Nucleus accumbens (tissue), 56 donors: ENCODE data around the gene KMT5B.
A peak's percentile ranks its signal among the peaks of the same experiment; 100 is the strongest.

Source experiments
- DNase-seq, 56 donors: peaks; one replicate each; lab custom pipeline; 2025; lab: John Stamatoyannopoulos, UW

The KMT5B gene

DNA sequence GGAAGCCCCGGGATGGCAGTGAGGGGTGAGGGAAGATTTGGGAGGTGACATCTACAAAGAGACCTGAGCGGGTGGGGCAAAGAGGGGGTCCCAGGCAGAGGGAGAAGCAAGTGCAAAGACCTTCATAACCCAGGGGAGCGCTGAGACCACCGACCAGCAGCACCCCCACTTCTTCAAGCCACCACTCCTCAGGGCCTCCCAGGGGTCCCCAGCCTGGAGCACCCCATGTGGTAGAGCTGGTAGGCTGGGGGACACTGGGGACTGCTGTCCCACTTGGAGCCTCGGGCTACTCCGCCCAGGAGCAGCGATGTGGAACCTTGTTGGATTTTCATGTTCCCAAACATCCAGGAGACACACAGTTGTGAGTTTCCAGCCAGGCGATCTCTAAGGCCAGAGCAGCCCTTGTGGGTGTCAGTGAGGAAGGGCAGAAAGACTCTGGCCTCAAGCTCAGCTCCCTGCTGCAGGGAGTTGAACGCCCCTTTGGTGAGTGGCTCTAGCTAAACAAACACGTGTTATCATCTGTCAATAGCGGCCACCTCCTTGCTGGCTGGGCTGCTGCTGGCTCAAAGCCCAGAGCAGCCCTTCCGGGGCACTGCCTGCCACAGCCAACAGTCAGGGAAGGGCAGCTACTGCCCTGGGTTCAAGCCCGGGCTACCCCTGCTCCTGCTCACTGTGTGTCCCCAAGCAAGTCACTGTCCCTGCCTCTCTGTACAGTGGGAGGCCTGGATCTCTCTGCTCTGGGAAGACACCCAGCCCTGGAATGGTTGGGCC is 66.2 kb downstream of the KMT5B start:
- DNase-seq, result peak in 15 of 56 donors; percentile 4 to 41 (median 22)

DNA sequence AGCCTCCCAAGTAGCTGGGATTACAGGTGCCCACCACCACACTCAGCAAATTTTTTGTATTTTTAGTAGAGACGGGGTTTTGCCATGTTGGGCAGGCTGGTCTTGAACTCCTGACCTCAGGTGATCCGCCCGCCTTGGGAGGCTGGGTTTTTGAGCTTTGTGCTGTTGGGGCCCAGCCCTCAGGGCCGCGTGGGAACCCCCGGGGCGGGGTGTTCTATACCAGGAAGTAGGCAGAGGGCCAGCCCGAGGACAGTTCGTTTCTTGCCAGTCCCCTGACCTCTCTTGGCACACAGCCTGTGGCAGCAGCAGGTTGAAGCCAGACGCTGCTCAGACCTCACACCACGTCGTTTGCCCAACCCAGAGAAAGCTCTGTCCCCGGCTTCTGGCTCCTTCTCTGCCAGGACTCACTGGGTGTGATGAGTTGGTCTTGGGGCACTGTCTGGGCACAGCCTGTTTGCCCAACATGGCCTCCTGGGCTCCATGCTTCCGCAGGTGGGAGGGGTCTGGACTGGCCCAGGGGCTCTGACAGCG is 67.0 kb downstream of the KMT5B start:
- DNase-seq, result peak in 18 of 56 donors; percentile 8 to 60 (median 29)

DNA sequence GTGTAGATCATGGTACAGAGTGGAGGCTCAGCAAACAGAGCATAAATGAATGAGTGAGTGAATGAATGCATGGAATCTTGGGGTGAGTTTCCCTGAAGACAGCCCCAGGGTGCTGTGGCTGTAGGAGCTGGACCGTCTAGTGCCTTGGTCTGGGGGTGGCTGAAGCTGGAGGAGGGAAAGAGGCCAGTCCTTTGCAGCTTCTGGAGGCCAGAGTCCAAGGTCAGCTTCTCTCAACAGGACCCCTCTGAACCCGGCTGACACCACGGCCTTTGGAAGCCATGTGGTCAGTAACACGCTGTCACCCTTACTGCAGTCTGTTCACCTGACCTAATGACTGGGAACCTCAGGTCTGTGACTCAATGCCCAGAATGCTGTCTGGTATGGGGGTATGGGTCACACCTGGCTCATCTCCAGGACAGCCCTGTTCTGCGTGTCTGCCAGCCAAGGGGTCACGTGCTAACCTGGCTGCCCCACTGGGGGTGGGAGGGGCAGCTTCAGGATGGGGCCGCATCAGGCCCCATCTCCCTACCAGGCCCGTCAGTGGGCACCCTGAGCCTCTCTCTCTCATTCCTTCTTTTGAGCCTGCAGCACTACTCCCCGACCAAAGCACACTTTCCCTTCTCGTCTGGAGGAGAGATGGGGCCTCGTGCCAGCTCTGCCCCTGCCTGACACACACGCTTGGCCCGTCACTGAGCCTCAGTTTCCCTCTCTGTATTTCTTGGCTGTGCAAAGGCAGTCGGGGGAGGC is 67.8 kb downstream of the KMT5B start:
- DNase-seq, result no peak

DNA sequence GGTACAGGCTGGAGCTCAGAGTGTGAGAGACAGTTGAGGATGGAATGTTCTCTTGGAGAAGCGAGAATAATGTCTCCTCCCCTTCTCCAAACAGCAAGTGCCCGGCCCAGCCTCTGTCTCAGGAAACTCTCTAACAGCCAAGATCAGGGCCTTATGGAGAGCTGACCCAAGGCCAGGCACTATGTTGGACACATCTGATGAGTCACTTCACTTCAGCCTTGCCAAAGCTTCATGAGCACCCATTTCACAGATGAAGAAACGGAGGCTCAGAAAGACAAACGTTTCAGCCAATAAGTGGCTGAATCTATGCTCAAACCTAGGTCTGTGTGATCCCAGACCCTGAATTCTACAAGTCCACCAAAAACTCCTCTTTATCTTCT is 69.8 kb downstream of the KMT5B start:
- DNase-seq, result no peak

DNA sequence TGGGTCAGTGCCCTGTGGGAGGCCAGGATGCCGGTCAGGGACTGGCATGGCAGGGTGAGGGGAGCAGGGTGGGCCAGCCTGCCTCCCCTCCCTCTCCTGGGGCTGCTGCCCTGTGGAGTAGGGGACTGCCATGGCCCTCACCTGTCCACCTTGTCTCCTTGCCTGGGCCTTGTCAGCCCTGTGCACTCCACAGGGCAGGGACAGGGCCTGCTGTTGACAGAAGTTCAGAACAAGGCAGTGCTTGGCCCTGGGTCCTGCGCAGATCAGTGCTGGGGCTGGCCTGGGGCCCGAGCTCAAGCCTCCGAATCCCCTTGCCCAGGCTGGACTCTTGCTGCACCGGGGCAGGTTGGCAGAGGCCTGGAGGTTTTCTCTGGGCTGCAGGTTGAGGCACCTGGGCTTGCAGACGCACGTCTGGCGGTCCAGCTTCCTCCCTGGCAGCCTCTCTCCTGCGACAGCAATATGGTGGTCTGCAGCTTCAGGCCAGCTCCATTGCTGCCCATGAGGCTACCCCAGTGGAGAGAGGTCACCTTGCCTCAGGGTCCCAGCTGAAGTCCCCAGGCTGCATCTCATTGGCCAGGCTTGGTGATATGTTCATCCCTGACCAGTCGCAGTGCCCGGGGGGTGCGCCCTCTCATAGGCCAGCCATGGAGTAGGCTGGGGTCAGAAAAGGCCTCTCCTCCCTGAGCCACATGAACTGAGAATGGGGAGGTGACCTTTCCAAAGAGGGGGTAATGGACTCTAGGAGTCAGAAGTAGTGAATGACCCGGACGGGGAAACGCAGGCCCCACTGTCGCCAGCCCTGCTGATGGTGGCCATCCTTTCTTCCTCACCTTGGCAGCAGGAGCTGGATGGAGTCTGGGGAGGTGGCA is 70.4 kb downstream of the KMT5B start:
- no peak for DNase-seq

DNA sequence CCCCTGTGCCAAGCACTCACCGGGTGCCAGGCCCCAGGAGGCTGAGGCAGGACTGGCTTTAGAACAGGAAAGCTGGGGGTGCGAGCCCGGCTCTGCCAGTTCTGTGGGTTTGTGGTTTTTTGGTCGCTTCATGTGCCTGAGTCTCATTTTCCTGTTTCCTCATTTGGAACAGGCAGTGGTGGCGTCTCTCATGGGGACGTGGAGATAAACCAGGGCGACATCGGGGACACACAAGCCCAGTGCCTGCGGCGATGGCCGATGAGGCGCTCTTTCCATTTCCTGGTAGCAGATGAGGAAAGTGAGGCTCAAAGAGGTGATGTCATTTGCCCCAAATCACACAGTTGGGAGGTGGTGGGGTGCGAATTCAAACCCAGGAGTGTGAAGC is 71.1 kb downstream of the KMT5B start:
- DNase-seq, result peak in 3 of 56 donors; percentile 11 to 45 (median 30)

DNA sequence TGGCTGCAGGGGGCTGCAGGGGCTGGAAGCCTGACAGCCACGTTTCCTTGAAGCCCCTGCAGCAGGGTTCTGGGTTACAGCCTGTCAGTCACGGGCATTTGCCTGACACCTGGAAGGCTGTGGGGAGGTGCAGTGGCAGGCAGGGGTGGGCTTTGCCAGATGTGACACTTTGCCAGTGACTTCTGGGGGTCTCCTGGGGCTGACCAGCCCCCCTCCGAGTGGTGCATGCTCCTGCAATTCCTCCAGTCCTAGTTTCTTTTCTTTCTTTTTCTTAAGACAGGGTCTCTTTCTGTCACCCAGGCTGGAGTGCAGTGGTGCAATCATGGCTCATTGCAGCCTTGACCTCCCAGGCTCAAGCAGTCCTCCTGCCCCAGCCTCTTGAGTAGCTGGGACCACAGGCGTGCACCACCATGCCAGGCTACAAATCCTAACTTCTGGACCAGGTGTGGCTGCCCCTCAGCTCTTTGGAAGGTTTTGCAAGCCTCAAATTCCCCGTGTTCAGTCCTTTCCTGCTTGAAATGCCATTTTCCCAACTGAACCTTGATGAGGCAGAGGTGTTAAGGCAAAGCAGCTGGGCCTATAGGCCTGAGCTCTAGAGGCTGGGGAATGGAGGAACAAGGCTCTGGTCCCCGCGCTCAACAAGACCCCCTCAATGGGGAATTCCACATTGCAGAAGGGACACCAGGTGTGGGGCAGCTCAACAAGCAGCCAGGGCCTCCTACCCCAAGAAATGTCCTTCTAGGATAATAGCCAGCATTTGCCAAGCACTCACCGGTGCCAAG is 71.7 kb downstream of the KMT5B start:
- DNase-seq, result no peak

DNA sequence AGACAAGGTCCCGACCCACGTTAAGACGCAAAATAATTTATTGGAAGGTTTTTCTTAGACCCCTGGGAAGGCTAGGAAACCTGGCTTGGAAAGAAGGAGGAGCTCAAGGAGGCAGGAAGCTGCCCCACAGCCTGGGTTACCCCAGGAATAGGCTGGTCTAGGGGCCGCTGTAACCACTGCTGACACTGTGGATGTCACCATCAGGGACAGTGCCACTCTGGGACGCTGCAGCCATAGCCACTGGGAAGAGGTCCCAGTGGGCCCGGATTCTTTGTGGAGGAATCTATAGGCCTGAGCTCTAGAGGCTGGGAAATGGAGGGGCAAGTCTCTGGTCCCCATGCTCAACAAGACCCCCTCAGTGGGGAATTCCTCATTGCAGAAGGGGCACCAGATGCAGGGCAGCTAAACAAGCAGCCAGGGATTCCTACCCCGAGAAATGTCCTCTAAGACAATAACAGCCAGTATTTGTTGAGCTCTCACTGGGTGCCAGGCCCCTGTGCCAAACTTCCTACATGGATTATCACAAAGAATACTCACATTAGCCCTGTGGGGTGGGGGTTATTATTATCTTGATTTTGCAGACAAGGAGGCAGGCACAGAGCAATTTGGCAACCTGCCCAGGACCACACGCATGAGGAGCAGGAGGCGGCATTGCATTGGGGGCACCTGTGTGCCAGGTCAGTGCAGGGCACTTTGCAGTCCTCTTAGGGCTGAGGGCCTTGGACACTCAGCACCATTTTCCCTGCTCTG is 72.4 kb downstream of the KMT5B start:
- DNase-seq, result peak in 21 of 56 donors; percentile 6 to 68 (median 48)

DNA sequence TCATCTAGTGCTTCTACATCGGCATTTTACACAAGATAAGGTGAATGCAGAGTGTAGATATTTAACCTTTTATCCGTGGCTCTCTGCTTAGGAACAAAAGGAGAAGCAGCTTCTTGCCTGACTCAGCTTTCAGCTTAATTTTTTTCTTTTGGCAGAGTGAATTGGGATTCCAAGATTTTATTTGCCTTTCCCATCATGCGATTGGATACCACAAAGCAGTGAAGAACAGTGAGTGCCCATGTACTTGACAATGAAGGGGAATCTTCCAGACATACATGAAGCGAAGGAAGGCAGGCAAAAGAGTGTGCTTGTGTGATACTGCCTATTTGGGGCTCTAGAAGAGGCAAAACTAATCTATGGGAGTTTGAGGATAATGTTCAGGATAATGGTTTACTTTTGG is 74.9 kb downstream of the KMT5B start:
- DNase-seq, result no peak

DNA sequence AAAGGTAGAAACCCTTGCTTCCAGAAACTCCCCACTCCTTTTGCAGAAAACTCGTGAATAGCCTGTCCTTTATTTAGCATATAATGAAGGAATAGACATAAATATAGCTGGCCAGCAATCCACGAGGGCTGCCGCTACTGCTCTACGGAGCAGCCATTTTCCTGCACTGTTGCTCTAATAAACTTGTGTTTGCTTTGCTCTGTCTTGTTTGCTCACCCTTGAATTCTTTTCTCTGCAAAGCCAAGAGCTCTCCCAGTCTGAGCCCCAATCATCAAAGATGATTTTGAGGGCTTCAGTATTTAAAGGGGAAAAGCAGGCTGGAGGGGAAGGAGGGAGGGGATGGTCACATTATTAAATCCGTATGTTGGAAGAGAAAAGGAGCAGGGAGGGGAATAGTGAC is 75.3 kb downstream of the KMT5B start:
- no peak for DNase-seq

DNA sequence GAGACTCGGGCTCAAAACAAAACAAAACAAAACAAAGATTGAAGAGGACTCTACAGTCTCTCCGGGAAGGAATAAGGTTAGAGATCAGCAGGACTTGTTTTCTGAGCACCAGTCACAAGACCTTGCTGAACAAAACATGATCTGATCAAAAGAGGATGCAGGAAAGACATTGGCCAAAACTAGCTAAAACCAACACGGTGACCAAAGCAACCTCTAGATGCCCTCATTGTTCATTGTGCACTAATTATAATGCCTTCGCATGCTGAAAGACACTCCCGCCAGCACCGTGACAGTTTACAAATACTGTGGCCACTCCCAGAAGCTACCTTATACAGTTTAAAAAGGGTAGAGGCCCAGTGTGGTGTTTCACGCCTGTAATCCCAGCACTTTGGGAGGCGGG is 76.2 kb downstream of the KMT5B start:
- no peak for DNase-seq

DNA sequence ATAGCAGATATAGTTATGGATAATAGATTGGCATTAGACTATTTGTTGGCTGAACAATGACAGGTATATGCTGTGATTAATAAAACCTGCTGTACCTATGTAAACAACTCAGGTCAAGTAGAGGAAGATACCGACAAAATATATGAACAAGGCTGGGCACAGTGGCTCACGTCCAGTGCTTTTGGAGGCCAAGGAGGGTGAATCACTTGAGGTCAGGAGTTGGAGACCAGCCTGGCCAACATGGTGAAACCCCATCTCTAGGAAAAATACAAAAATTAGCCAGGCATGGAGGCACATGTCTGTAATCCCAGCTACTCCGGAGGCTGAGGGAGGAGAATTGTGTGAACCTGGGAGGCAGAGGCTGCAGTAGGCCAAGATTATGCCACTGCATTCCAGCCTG is 77.9 kb downstream of the KMT5B start:
- DNase-seq, result no peak

DNA sequence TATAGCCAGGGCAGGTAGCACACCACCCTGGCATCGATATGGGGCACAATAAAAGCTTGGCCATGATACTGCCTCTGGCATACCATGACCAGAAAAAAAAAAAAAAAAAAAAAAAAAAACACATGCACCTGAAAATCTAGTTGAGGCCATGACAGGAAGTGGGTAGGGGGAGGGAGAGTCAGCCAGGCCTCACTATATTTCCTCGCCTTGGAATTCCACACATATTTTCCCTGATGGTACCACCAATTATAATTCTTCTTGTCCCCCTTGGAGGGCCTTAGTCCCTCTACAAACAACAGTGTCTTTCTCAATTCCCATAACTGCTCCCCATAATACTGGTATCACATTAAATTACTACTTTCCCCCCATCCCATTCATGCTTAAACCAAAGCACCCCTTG is 79.3 kb downstream of the KMT5B start:
- DNase-seq, result no peak

DNA sequence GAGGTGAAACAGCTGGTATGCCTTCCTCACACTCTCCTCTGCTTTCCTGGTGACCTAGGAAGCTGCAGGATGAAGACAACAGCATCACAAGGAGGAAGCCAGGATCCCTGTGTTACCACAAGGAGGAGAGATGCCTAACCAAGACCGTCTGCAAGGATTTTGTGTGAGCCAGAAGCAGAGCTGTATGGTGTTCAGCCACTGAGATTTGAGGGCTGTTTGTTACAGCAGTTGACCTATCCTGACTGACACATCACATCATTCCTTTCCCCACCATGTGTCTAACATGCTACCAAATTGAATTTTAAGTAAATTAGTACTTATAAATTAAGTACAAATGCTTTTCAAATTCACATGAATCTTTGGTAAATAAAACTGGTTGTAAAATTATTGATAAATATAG is 83.0 kb downstream of the KMT5B start:
- DNase-seq, result no peak

DNA sequence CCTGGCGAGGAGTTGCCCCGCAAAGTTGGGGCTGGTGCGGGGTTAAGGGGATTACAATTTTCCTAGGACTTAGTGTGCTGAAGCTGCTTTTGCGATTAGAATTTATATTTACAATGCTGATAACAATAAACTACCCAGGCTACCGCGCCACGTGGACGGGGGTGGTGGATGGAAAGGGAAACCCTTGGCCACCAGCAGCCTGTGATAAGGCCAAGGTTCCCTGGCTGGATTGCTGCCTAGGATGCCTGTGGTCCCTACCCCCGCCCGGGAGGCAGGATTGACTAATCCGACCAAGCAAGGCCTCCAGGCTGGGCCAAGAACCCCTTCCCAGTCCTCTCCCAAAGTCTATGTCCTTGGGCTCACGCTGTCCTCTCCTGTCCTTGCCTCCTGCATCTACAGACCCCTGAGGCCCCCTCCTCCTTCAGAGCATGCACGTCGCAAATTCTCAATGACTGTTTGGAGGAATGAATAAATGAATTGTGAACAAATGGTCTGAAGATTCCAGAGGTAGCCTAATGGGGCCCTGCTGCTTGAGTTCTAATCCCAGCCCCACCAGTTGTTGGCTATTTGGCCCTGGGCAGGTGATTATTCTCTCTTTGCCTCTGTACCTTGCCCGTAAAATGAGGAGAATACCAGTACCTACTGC is 84.3 kb downstream of the KMT5B start:
- DNase-seq, result peak in 3 of 56 donors; percentile 14 to 40 (median 20)

DNA sequence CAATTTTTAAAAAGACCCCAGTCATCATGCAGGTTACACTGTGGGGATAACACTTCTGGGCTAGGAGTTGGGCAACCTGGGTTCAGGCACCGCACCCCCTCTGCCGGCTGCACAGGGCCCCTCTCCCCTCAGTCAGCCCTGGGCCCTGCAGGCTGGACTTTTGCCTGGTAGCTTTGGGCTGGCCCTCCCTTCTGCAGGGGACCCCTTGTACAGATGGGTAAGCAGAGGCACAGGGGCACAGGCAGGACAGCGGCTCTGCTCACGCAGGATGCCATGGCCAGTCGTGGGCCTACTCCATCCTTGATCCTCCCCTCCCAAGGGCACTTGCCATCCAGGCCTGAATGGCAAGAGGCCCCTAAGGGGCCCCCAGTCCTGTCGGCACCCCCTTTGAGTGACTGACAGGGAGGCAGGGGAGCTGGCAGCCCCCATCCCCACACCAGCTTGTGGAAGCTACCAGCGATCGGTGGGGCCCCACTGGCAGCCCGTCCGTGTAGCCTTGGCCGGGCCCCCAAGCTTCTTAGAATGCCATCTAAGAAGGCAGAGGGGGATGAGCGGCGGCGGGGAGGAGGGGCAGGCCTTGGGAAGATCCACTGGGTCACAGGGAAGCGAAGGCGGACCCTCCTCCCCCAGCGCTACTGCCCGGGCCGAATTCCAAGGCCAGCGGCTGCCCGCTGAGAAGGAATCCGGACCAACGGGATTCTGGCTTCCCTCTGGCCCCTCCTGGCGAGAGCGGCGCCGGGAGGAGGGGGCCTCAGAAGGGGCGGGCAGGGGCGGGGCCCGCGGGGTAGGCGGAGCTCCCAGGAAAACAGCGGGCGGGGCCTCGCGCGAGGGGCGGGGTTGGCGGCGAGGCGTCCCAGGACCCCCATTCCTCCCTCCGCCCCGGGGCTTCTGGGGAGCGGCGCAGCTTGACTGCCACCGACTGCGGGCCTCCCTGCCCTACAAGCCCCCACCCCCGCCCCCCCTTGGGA is 85.1 kb downstream of the KMT5B start:
- DNase-seq, result peak in 44 of 56 donors; percentile 19 to 82 (median 58)

DNA sequence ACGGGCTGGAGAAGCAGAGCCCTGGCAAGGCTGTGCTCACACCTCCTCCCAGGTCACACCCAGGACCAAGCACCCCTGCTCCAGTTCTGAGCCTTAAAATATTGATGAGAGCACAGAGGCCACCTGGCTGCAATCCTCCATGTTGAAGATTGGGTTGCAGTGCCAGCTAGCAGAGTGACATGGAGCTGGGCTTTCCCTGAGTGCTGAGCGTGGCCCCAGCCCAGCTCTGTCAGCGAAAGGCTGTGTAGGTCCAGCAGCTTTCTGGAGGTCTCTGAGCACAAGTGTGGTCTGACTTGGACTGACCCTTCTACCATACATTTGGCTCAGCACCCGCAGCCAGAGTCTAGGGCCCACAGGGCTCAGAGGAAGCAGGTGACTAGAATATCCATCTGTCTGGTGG is 87.9 kb downstream of the KMT5B start:
- no peak for DNase-seq
